Activated CD4-positive, alpha-beta T cell treated with anti-CD3 and anti-CD28 coated beads, Interleukin-2, amount 50 U/mL, for 4 hours (primary cell): ENCODE measurements around the gene VSIG1.

Experiments used
- DNase-seq, 2 experiments: peaks; one replicate each; pipeline ENCODE4 v3.0.0-alpha.2; 2020

The VSIG1 gene

DNA sequence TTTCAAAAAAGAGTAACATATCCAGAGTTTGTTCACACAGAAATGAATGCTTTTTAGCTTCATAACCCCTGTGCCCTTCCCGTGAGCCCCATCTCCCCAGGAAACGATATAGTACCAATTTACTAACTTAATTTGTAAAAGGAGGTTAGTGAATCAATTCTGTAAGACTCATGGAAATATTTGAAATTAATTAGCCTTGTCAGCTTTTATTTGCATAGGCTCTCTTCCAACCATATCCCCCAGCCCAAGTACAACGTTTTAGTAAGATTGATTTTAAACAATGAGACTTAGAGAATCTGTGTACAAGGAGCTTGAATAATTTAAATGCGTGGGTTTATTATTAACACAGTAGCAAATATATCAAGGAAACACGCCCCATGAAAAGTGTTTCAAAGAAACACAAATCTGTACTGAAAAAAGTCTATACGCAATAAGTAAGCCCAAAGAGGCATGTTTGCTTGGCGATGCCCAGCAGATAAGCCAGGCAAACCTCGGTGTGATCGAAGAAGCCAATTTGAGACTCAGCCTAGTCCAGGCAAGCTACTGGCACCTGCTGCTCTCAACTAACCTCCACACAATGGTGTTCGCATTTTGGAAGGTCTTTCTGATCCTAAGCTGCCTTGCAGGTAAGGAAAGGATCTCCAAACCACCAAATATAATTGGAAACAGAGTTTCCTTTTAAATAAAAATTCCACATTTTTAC, at the start of gene VSIG1:
VSIG1 (plus strand) TSS at position 512 of the 703 bp plus-strand sequence; CDS start at position 578, 66 bp downstream.
- no peak for DNase-seq

DNA sequence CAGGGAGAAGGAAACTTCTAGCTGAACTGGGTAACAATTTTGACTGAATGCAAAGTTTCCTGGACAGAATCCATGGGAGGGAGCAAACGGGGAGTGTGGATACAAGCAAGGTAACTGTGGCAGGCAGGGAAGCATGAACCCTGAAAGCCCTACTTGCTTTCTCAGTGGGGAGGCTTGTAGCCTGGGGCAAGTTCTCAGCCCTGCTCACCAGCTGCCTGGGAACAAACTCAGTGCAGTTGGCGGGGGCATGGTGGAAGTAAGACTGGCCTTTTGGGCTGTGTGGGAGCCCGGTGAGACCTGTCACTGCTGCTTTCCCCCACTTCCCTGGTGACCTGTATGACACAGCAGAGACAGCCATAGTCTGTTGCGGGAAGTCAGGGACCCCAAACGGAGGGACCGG, 48.7 kb upstream of the VSIG1 start:
- no peak for DNase-seq

DNA sequence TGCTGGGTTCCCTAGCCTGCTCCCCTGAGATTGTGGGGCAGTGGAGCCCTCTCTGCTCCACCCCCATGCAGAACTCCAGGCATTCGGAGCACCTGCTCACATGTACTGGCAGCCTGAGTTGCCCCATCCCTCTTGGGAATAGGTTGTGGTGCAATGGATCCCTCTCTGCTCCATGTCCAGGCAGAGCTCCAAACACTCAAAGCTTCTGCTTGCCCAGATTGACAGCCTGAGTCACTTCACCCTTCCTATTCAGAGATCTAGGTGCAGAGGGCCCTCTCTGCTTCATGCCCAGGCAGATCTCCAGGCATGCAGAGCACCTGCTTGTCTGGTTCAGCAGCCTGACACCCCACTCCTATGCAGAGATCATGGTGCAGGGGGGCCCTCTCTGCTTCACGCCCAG, 44.1 kb upstream of the VSIG1 start:
- DNase-seq: no peak

DNA sequence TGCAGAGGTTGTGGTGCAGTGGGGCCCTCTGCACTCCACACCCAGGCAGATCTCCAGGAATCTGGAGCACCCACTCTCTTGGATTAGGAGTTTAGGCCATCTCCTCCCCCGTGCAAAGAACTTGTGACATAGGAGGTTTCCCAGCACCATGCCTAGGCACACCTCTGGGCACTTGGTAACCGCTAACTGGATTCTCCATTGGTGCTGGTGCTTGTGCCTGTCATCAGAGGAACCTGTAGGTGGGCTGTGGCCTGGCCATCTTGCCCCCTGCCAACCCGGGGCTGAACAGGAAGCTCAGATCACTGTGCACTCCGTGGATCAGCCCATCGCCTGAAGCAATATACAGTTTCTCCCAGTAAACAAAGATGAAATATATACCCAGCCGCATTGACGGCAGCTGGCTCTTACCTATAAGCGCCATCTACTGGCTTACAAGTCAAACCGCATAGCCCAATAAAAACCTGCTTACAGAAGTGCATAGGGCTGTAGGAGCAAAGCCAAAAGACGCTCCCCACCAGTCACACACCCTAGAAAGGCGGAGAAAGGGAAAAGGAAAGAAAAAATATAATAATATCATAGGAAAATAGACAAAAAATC, 43.5 kb upstream of the VSIG1 start:
- DNase-seq: no peak

DNA sequence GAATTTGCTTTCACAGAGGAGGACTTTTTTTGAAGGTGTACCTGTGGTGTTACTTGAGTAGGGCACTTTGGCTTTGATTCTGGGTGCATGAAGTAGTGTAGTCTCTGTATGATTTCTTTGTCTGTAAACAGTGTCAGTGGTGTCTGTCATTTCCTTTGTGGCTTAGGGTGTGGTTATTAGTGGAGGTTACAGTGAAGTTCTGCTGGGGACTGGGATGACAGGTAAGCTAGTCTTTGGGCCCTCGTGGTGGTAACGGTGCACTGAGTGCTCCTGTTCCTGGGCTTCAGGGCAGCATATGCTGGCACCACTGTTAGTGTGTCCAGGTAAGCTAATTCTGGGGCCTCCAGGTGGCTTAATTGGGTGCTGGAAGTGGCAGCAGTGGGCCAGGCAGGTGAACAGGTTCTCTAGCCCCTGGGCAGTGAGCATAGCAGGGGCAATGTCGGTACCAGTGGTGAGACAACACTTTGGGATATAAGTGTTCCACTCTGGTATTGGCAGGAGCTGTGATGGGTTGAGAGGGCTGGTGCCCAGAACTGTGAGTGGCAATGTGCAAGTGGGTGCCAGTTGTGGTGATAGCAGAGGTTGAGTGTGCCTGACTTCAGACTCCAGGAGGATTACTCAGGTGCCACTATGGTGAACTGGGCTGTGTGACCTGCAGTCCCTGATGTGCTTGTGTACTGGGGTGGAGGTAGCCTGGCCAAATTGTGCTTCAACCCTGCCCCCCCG, 26.0 kb upstream of the VSIG1 start:
- no peak for DNase-seq

DNA sequence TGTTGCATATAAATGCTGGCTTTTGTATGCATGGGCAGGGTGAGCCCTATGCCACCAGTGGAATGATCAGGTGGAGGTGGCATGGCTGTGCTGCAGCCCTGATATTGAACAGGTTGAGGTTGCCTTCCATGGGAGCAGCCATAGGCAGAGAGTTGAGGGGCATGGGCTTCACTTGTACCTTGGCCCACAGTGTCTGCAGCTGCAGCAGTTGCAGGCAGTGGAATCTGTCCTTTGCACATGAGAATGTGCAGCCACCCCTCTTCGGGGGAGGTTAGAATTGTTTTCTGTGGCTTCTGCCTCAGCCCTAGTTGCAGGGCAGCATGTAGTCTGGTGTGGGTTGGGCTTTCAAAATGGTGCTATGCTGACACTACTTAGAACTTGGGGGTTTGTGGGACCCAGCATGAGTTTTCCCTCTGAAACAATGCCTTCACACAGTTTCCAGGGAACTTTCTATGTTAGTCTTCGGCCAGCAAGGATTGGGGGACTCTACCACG, 25.4 kb upstream of the VSIG1 start:
- no peak for DNase-seq

DNA sequence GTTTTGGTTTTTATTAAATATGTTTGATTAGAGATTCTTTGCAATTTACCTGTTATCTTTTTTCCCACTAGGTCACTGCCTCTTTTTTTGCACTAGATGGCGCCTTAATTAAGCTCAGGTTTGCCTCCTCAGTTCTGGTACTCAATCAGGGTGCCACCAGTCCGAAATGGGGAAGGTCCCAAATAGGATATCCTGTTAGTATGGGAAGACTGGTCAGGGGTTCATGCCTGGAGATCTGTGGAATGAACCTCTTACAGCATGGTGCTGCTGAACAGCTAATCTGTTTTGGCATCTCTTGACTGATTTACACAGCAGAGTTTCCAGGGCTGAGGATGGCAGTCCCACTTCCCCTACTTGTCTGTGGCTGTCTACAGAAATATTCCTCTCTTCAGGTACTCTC, 24.2 kb upstream of the VSIG1 start:
- no peak for DNase-seq

DNA sequence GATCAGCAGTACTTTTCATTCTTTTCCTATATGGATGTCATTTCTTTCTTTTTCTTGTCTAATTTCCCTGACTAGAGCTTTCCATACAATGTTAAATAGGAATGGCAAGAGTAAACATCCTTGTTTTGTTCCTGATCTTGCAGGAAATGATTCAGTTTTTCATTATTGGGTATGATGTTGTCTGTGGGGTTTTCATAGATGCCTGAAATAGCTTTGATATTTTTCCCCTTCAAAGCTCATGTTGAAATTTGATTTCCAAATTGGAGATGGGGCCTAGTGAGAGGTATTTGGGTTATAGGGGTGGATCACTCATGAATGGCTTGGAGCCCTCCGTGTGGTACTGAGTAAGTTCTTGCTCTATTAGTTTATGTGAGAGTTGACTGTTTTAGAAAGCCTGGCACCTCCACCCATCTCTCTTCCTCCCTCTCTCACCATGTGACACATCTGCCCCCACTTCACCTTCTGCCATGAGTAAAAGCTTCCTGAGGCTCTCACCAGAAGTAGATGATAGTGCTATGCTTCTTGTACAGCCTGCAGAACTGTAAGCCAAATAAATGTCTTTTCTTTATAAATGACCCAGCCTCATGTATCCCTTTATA, 22.3 kb upstream of the VSIG1 start:
- DNase-seq: no peak

DNA sequence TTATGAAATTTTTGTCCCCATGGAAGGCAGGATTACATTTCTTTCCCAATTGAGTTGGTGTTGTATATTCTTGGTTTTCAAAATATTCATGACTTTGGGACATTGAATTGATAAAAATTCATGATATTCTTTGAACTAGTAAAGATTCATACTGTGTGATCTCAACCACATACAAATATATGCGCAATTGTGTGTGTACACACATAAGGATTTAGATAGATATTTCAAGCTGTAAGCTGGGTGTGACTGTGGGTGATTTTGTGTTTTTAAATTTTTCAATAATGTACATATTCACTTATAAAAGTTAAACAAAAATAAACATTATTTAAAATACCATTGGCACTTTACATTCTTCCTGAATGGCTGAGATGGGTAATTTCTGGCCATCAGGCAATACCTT, 19.5 kb upstream of the VSIG1 start:
- DNase-seq: no peak

DNA sequence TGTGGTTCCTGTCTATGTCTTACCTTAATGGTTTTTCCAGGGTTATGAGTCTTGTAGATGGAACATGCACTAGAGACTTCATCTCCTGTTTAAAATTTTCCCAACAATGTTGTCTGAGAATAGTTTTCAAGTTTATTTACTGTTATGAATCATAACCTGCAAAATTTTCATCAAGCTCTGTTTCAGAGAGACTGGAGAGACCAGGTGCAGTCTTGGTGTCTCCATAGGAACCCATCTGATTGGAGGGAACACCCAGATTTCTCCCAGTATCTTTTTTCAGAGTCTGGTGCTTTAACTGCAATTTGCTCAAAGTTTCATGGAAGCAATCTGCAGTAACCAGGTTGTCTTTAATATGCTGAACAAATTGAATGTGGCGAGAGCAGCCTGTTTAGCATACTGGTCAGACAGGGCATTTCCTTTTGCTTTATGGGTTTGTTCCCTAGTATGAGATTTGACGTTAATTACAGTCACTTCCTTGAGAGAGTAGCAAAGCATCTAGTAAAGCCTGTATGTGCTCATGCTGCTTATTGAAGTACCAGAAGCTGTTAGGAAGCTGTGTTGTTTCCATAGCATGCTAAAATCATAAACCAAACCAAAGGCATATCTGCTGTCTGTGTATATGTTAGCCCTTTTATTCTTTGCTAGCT, 18.8 kb upstream of the VSIG1 start:
- DNase-seq: no peak

DNA sequence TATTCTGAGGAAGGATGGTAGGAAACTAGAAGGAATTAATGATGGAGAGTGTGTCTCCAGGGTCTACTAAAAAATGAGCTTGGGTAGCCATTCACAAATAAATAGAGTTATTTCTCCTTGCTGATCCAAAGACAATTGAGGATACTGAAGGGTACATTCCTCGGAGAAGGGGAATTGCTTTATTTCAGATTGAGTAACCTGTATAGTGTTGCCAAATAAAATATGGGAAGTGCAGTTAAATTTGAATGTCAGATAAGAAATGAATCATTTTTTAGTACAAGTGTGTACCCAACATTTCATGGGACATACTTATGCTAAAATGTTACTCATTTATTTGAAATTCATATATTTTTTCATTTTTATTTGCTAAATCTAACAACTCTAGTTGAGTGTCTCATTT, 16.0 kb upstream of the VSIG1 start:
- DNase-seq: no peak

DNA sequence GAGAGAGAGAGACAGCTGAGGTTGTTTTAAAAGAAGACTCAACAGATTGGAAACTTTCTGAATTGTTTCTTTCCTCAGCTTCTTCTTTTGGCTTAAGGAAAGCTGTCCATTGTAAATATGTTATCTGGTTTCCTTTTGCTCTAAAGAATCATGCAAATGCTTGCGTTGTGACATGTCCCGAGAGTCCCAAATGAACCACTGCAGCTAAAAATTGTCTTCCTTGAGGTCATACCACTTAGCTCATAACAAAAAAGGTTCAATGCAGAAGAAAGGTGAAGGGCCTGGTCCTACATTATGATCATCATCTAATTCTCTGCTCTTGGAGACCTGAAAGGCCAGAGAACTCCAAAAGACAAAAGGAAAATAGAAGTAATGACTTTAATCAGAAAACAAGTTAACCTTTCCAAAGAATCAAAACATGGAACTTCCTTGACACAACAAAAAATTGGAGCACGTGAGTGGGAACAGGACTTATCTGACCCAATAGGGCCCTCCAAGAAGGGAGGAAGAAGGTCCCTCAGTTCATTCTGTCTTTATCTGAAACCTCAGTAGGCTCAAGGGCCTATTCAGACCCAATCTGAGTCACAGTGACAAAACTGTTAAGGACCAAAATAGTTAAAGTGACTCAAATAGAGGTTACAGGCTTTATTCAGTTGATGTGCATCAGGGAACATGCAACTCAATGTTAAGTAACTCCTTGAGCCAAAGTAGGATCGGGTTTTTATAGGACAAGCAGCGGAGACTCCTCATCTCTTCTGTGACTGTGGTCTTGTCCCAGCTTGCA, 14.7 kb upstream of the VSIG1 start:
- DNase-seq: no peak

DNA sequence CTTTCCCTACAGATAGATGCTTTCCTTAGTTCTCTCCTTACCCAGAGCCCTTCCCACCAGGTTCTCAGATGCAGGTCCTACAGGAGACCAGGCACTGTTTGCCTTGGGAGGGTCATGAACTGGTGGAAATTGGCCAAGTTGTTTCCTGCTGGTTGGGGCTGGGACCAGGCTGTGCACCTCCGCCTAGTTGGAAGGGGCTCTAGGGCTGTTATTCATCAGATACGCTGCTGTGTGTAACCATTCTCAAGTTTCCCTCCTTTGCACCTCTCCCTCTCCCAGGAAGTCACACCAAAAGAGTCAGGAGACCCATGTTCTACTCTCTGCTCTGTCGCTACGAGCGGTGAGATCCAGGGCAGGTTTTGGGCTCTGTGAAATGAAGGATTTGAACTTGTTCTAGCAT, 11.9 kb upstream of the VSIG1 start:
- DNase-seq: no peak

DNA sequence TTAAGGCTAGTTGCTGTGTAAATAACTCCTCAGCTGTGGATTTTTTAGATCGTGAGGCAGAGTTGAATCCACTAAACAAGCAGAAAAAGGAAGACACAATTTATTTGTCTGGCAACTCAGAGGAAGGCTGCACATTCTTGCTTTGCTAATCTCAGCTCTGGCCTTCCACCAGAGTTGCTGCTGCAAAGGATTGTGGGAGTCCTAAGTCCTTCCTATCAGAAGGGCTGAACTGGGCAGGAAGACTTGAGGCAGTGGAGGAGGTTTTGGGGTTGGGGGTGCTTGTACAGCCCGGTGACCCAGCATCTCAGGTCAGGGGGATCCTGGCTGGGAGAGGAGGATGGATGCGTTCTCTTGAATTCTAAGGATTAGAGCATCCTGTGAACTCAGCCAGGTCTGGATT, 11.0 kb upstream of the VSIG1 start:
- DNase-seq: no peak

DNA sequence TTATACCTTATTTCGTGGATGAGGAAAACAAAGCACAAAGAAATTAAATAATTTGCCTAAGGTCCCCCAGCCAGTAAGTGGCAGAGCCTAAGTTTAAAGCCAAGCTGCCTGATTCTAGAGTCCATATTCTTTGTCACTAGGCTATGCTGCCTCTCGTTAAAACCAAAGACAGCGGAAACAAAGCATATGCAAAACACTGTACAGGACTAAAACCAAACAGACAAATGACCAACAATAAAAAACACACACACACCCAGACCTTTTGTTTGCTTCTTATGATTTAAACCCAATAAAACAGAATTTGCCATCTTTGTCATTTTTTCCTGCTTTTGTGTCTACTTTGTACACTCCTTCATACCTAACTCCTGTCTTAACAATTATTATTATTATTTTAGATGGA, 10.1 kb upstream of the VSIG1 start:
- no peak for DNase-seq

DNA sequence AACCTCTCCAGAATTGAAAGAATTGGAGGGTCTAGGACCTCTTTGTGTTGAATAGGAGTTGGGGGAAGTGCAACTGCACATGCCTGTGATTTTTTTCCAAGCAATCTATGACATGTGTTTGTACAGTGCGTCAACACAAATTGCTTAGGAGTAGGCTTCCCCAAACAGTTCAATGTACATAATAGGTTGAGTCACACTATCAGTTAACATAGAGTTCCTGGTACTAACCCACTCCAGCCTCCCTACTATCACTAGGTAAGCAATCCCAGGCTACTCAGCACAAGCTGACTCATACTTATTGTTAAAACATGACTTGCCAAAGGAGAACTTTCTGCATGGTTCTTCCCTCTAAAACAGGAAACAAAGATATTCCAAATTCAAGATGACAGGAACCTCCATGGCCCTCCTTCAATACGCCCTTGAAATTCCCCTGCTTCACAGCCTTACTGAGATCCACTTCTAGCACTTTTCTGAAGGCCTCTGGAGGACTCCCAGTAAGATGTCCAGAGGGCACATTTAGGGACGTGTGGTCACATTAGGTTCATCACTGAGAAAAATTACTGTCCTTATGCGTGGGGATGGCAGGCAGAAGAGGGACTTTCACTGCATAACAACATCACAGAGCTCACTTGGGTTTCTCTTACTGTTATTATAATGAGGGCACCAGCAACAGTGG, 8.4 kb upstream of the VSIG1 start:
- DNase-seq: no peak

DNA sequence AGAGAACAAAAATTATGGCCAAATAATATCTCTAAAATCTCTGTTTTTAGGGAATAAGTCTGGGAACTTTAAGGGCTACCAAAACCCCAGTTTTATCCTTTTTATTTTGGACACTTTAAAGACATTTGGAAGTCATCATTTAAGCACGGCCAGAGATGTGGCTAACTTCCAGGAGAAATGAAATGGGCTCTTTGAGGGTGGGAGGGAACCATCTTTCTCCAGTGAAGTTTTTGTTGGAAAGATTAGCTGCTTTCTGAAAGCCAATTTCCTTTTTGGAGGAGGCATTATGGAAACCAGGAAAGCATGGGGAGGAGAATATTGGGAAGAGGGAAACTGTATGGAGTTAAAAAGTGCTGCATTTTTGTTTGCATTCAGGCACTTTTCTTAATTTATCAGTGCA, 4.8 kb downstream of the VSIG1 start:
- no peak for DNase-seq

DNA sequence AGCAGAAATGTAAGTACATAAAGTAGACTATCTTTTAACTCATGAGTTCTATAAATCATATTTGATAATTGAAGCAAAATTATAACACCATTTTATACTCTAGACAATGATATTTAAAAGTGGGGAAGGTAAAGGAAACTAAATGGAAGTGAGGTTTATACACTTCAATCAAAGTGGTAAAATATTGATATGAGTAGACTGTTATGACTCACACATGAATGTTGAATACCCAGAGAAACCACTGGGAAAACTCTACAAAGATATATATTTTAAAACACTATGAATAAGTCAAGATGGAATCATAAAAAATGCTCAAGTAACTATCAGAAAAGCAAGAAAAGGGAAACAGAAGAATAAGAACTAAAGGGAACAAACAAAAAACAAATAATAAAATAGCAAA, 8.4 kb downstream of the VSIG1 start:
- no peak for DNase-seq

DNA sequence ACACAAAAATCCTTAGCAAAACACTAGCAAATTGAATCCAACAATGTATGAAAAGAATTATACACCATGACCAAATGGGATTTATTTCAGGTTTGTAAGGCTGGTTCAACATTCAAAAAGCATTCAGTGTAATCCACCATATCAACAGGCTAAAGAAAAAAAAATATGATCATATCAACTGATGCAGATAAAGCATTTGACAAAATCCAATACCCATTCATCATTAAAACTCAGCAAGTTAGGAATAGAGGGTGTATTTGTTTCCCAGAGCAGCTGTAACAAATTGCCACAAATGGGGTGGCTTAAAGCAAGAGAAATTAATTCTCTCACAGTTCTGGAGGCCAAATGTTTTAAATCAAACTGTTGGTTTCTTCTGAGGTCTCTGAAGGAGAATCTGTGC, 10.7 kb downstream of the VSIG1 start:
- DNase-seq: no peak

DNA sequence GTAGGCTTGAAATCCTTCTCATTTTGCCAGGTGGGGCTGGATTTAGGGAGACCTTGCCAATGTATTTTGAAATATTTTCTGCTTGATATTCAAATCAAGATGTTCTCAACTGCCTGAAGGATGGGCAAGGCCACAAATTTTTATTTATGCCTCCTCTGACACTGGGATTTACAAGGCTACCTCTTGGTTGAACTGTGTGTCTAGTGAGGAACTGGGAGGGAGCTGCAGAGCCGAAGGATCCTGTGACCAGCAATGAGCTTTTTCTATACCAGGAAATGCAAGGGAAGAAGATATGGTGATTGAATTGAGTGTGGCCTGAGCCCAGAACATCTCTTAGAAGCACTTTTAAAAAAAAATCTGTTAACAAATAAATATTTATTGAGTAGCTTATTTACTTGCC, 14.9 kb downstream of the VSIG1 start:
- DNase-seq: no peak

DNA sequence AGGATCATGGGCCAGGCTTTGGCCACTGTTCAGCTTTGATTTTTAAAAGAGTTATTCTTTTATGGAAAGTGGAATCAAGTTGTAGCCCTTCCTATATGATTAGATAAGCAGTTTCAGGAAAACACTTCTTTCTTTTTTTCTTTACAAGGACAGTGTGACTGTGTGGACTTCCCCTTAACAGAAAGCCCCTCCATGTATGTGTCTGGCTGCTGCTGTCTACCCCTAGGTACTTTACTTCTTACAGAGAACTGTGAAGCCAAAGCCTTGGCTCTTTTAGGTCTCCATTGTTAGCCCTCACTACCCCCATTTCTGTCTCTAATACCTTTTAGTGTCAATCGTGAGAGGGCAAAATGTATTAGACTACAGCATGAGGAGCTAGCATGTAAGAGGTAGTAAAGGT, 19.1 kb downstream of the VSIG1 start:
- DNase-seq: no peak

DNA sequence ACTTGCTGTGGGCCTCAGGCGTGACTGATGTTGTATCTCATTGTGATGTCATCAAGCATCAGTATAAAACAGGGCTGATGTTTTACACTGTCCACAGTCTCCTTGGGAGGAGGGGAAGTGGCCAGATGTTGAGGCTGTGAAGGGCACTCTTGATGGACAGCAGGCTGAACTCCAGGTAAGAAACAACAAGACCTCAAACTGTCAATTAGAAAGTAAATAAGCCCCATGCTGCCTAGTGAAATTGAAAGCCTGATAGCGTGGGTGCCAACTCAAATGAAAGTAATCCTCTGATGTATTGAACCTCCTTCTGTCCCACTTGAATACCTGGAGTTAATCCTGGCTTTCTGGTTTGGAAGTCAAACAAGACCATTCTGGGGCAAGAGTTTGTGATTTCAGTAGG, 19.7 kb downstream of the VSIG1 start:
- DNase-seq: no peak
